Ecto neural progenitor cell (in vitro differentiated cells): ENCODE measurements around the gene TYRP1.
A peak's percentile ranks its signal among the peaks of the same experiment; 100 is the strongest.

Experiments
- DNase-seq: peaks from one replicate; pipeline ENCODE4 v3.0.0-alpha.2; 2018; ENCODE audit warnings: low spot score

The TYRP1 gene

GRCh38 chr9:12697719-12698118, 4.5 kb downstream of the TYRP1 start:
- DNase-seq, result no peak

GRCh38 chr9:12698266-12698665, 5.1 kb downstream of the TYRP1 start:
- DNase-seq, result no peak

- no peak for DNase-seq
These were observed 5.8 kb downstream of the TYRP1 start for GRCh38 chr9:12698986-12699385.

GRCh38 chr9:12699529-12699928, 6.3 kb downstream of the TYRP1 start:
- no peak for DNase-seq

- DNase-seq, result no peak
These were observed 7.9 kb downstream of the TYRP1 start for GRCh38 chr9:12701126-12701525.

GRCh38 chr9:12702160-12702758, 9.1 kb downstream of the TYRP1 start:
- peak; percentile 55 for DNase-seq

- no peak for DNase-seq
These were observed 10.8 kb downstream of the TYRP1 start for GRCh38 chr9:12703996-12704395.

GRCh38 chr9:12705738-12706391, 12.7 kb downstream of the TYRP1 start:
- DNase-seq, result no peak

GRCh38 chr9:12708562-12709298, 15.5 kb downstream of the TYRP1 start:
- DNase-seq, result no peak

- no peak for DNase-seq
These were observed 19.3 kb downstream of the TYRP1 start for GRCh38 chr9:12712532-12712931.

GRCh38 chr9:12715268-12715667, 22.1 kb downstream of the TYRP1 start:
- no peak for DNase-seq

- DNase-seq, result no peak
These were observed 23.8 kb downstream of the TYRP1 start for GRCh38 chr9:12716823-12717600.

GRCh38 chr9:12717907-12718306, 24.7 kb downstream of the TYRP1 start:
- DNase-seq, result no peak

- peak; percentile 63 for DNase-seq
These were observed 25.4 kb downstream of the TYRP1 start for GRCh38 chr9:12718482-12719026.

GRCh38 chr9:12719431-12719830, 26.2 kb downstream of the TYRP1 start:
- DNase-seq, result no peak

- DNase-seq, result no peak
These were observed 27.4 kb downstream of the TYRP1 start for GRCh38 chr9:12720551-12720950.

GRCh38 chr9:12722131-12722530, 28.9 kb downstream of the TYRP1 start:
- DNase-seq, result no peak

- DNase-seq, result no peak
These were observed 30.3 kb downstream of the TYRP1 start for GRCh38 chr9:12723409-12724028.

GRCh38 chr9:12726795-12727194, 33.6 kb downstream of the TYRP1 start:
- no peak for DNase-seq

- no peak for DNase-seq
These were observed 37.0 kb downstream of the TYRP1 start for GRCh38 chr9:12730198-12730597.

GRCh38 chr9:12730927-12731326, 37.7 kb downstream of the TYRP1 start:
- DNase-seq, result no peak

GRCh38 chr9:12732971-12733370, 39.8 kb downstream of the TYRP1 start:
- no peak for DNase-seq
